PC-3 (cell line): ENCODE data around the gene GALNT14. TPM values are rescaled to one million over a fixed set of nuclear protein-coding genes. Genes with fewer than 3 reads are reported as not detected.

Experiments used
- ATAC-seq: fragments of 200-7000 bp; cut with Tn5 transposase; 2 replicates; pipeline ENCODE4 v1.9.1; 2020; ENCODE audit warnings: mild to moderate bottlenecking, moderate library complexity
- BruUV-seq: library from RNA; stranded (reverse); fragments of 400-500 nt; replicated peaks from 2 replicates; lab custom pipeline; 2021; lab: Mats Ljungman, UMichigan
- CTCF ChIA-PET: fragments of 300-600 bp; sonication (Branson Sonifier 250); formaldehyde crosslinking; loops from one replicate; lab custom pipeline; 2022; ENCODE audit warnings: antibody characterized with exemption; lab: Charles Lee
- POLR2A ChIA-PET: fragments of 300-600 bp; sonication (Branson Sonifier 250); formaldehyde crosslinking; loops from one replicate; lab custom pipeline; 2022; ENCODE audit warnings: antibody characterized with exemption; ENCODE audit not compliant: unreplicated experiment; lab: Charles Lee
- DNase-seq: peaks from one replicate; pipeline ENCODE4 v3.0.0-alpha.2; 2015
- H2AFZ ChIP-seq: fragments of 300-600 bp; sonication (generic); 2 replicates; pipeline ENCODE4 v1.6.0; 2016; ENCODE audit warnings: antibody characterized with exemption, low read length
- H3F3A ChIP-seq: fragments of 300-600 bp; sonication (generic); one replicate; pipeline ENCODE4 v1.6.0; 2017; ENCODE audit warnings: antibody characterized with exemption, low read length, control low read depth, mild to moderate bottlenecking; ENCODE audit not compliant: unreplicated experiment
- H3K27ac ChIP-seq: fragments of 300-600 bp; sonication (generic); 2 replicates; pipeline ENCODE4 v1.5.1; 2016; ENCODE audit warnings: mild to moderate bottlenecking, low read length
- H3K27me3 ChIP-seq: fragments of 300-600 bp; sonication (generic); 2 replicates; pipeline ENCODE4 v1.6.1; 2016; ENCODE audit warnings: low read length, mixed read lengths
- H3K36me3 ChIP-seq: fragments of 300-600 bp; sonication (generic); 2 replicates; pipeline ENCODE4 v1.6.1; 2016; ENCODE audit warnings: low read depth, mixed run types, low read length, mixed read lengths
- H3K4me1 ChIP-seq: fragments of 300-600 bp; sonication (generic); 2 replicates; pipeline ENCODE4 v1.5.1; 2016; ENCODE audit warnings: low read length; ENCODE audit not compliant: insufficient read depth
- H3K4me2 ChIP-seq: fragments of 300-600 bp; sonication (generic); 2 replicates; pipeline ENCODE4 v1.6.0; 2016; ENCODE audit warnings: low read length
- H3K4me3 ChIP-seq: fragments of 300-600 bp; sonication (generic); 2 replicates; pipeline ENCODE4 v1.5.1; 2016; ENCODE audit warnings: mild to moderate bottlenecking, low read length, mixed read lengths
- H3K79me2 ChIP-seq: fragments of 300-600 bp; sonication (generic); 2 replicates; pipeline ENCODE4 v1.6.1; 2017; ENCODE audit warnings: low read length, mixed read lengths
- H3K9ac ChIP-seq: fragments of 300-600 bp; sonication (generic); 2 replicates; pipeline ENCODE4 v1.6.0; 2016; ENCODE audit warnings: mild to moderate bottlenecking, low read length
- H3K9me2 ChIP-seq: fragments of 300-600 bp; sonication (generic); replicated peaks from 2 replicates; pipeline ENCODE4 v1.6.1; 2016; ENCODE audit warnings: mixed run types, low read length, mixed read lengths
- H3K9me3 ChIP-seq: fragments of 300-600 bp; sonication (generic); 2 replicates; pipeline ENCODE4 v1.6.1; 2016; ENCODE audit warnings: low read length, mixed read lengths
- H4K20me1 ChIP-seq: fragments of 300-600 bp; sonication (generic); 2 replicates; pipeline ENCODE4 v1.6.1; 2016; ENCODE audit warnings: low read length, mixed read lengths
- EZH2 ChIP-seq: fragments of 300-600 bp; sonication (generic); IDR thresholded peaks from one replicate; pipeline ENCODE4 v1.6.1; 2017; ENCODE audit warnings: antibody characterized with exemption, mild to moderate bottlenecking, low read length; ENCODE audit not compliant: unreplicated experiment
- EZH2phosphoT487 ChIP-seq: fragments of 300-600 bp; sonication (generic); IDR thresholded peaks from 2 replicates; pipeline ENCODE4 v1.6.1; 2018; ENCODE audit warnings: mild to moderate bottlenecking, antibody characterized with exemption, low read length, borderline replicate concordance
- intact Hi-C: fragments of 100-400 bp; cut with micrococcal nuclease; formaldehyde crosslinking; loops from 2 replicates; pipeline ENCODE4 v1.9.0; 2023
- total RNA-seq: library from RNA; depleted of rRNA; stranded (reverse); fragments of >200 nt; gene quantifications from 2 replicates; pipeline ENCODE4 v1.2.3, GENCODE V29; 2014
- TF ChIP-seq, protein P1 (sequence below): fragments of 300-600 bp; sonication (generic); conservative IDR thresholded peaks from 2 replicates; pipeline ENCODE4 v1.5.1; 2017; ENCODE audit warnings: antibody characterized with exemption, low read depth, mild to moderate bottlenecking, low read length

The GALNT14 gene
- total RNA-seq, 1 experiment from 2014 or later, result 10.2 TPM

DNA sequence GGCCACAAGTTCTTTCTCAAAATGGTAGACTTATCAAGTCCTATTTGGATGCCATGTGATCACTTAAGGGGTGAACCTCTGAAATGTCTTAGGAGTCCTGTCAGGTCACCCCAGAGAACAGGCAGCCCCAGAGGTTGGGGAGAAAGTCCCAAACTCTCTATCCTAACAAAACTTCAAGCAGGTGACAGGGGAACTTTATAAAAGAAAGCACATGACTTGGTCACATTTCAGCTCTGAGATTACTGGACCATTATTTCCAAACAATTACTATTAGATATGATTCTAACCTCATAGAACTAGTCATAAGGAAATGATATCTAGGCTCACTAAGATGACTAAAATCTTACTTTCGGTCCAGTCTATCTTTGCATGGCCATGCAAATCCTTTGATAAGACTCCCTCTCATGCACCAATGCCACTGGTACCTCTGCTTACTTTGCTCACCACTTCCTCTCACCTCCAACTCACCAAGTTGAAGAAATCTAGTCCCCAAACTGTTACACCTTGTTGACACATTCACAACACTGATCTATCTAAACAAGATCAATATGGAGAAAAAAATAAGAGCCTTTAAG, 107.0 kb downstream of the GALNT14 start:
- no peaks in the 10 kb centered on the region for H3K36me3 ChIP-seq
- H3K79me2 ChIP-seq, result no peaks in the 10 kb centered on the region
- no peaks in the 10 kb centered on the region for H3K4me1 ChIP-seq
- ChIA-PET CTCF (no interaction called here), POLR2A (no interaction called here)
- H3K27me3 ChIP-seq, result peaks cover 13% of the 10 kb centered on the region; the same call in 1 of the 2 replicates
- no peaks in the 10 kb centered on the region for H4K20me1 ChIP-seq
- no peak overlapping the region for H3K4me3 ChIP-seq
- intact Hi-C loops, result no loop called here
- H2AFZ ChIP-seq, result no peak overlapping the region
- no peaks in the 10 kb centered on the region for H3K9me3 ChIP-seq
- H3K9me2 ChIP-seq, result no peaks in the 10 kb centered on the region
- TF ChIP-seq EZH2 (no peak), EZH2phosphoT487 (no peak)
- TF ChIP-seq, protein P1, sequence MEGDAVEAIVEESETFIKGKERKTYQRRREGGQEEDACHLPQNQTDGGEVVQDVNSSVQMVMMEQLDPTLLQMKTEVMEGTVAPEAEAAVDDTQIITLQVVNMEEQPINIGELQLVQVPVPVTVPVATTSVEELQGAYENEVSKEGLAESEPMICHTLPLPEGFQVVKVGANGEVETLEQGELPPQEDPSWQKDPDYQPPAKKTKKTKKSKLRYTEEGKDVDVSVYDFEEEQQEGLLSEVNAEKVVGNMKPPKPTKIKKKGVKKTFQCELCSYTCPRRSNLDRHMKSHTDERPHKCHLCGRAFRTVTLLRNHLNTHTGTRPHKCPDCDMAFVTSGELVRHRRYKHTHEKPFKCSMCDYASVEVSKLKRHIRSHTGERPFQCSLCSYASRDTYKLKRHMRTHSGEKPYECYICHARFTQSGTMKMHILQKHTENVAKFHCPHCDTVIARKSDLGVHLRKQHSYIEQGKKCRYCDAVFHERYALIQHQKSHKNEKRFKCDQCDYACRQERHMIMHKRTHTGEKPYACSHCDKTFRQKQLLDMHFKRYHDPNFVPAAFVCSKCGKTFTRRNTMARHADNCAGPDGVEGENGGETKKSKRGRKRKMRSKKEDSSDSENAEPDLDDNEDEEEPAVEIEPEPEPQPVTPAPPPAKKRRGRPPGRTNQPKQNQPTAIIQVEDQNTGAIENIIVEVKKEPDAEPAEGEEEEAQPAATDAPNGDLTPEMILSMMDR, result no peak
- no peak for ATAC-seq
- H3K9ac ChIP-seq, result no peak overlapping the region
- no peak overlapping the region for H3K27ac ChIP-seq
- no peak for DNase-seq
- H3F3A ChIP-seq, result no peaks in the 10 kb centered on the region
- BruUV-seq, result no TSS peak
- H3K4me2 ChIP-seq, result no peak overlapping the region

DNA sequence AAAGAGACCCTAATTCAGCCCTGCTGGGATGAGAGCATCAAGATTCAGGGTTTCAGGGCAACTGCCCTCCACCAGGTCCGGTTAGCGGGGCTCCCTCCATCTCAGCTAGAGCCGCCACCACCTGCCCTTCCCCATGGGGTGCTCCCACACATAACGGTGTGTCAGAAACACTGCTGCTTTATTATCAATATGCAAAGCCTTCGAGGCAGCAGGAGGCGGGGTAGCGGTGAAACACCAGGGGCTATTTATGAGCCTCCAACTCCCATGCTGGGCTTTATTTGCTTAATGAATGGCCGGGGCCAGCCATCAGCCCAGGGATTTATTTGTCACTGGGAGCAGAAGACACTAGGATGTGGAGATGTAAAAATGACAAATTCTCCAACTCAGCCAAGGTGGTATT, 109.8 kb downstream of the GALNT14 start:
- H3K36me3 ChIP-seq, result no peaks in the 10 kb centered on the region

DNA sequence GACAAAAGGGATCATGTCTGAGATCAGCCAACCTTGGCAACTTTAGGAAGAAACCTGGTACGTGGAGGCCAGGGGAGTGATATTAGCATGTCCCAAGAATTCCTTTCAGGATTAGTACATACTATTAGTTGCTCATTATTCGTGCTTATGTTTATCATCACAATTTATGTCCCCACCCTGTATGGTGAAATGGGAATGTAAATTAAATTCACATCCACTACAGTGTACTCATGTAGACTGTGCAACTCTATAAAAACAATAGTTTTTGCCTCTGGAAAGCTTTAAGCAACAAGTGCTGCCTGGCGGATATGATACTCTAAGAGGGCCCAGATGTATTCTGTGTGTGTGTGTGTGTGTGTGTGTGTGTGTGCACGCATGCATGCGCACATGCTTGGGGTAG, 110.7 kb downstream of the GALNT14 start:
- ChIA-PET POLR2A (no interaction called here), CTCF (no interaction called here)
- no peak overlapping the region for H3K27ac ChIP-seq
- intact Hi-C loops, result no loop called here
- H3K9me3 ChIP-seq, result no peaks in the 10 kb centered on the region
- H4K20me1 ChIP-seq, result no peaks in the 10 kb centered on the region
- no peak overlapping the region for H3K9ac ChIP-seq
- no peak overlapping the region for H2AFZ ChIP-seq
- H3K4me2 ChIP-seq, result no peak overlapping the region
- no TSS peak for BruUV-seq
- no peaks in the 10 kb centered on the region for H3F3A ChIP-seq
- DNase-seq (no peak), ATAC-seq (no peak)
- TF ChIP-seq, protein P1, result no peak
- TF ChIP-seq EZH2 (no peak), EZH2phosphoT487 (no peak)
- peaks cover 13% of the 10 kb centered on the region; the same call in 1 of the 2 replicates for H3K27me3 ChIP-seq
- no peak overlapping the region for H3K4me3 ChIP-seq
- no peaks in the 10 kb centered on the region for H3K9me2 ChIP-seq
- no peaks in the 10 kb centered on the region for H3K4me1 ChIP-seq
- no peaks in the 10 kb centered on the region for H3K36me3 ChIP-seq
- no peaks in the 10 kb centered on the region for H3K79me2 ChIP-seq

More for the DNA sequence above, 109.8 kb downstream of the GALNT14 start:
- no peak for ATAC-seq
- TF ChIP-seq EZH2 (no peak), EZH2phosphoT487 (no peak)
- TF ChIP-seq, protein P1, result no peak
- ChIA-PET POLR2A (no interaction called here), CTCF (no interaction called here)
- Histone ChIP-seq H3F3A (no peaks in the 10 kb centered on the region), H2AFZ (no peak overlapping the region), H3K79me2 (no peaks in the 10 kb centered on the region), H3K9ac (no peak overlapping the region), H3K9me2 (no peaks in the 10 kb centered on the region), H4K20me1 (no peaks in the 10 kb centered on the region), H3K4me2 (no peak overlapping the region), H3K4me1 (no peaks in the 10 kb centered on the region), H3K9me3 (no peaks in the 10 kb centered on the region), H3K27me3 (peaks cover 13% of the 10 kb centered on the region; the same call in 1 of the 2 replicates), H3K4me3 (no peak overlapping the region), H3K27ac (no peak overlapping the region)
- BruUV-seq, result no TSS peak
- no peak for DNase-seq
- intact Hi-C loops, result no loop called here
